Retina (tissue), 1 donor: Measurements from ENCODE around the gene DAPK2.
"Not testable (repeated sequence)": the region's sequence is repeated elsewhere in the genome, so short reads cannot be mapped to it uniquely, and the experiment has no call there.

Source experiments
- DNase-seq: peaks from one replicate; pipeline ENCODE4 v3.0.0-alpha.2; 2016

DAPK2 gene

GRCh38 chr15:64046421-64047153, at the start of gene DAPK2:
Gene DAPK2, minus strand, starts transcription at chr15:64046485. Its CDS starts 6,224 bp downstream, at chr15:64040261.
- DNase-seq: peak; percentile 75

- no peak for DNase-seq
These were observed 49.1 kb upstream of the DAPK2 start for GRCh38 chr15:64095431-64095794.

GRCh38 chr15:64093627-64094417, 47.5 kb upstream of the DAPK2 start, which contains the start of gene CIAO2A:
Gene CIAO2A, minus strand, starts transcription at chr15:64093838. Its CDS starts 70 bp downstream, at chr15:64093768.
- peak; percentile 96 for DNase-seq

GRCh38 chr15:64092864-64093626, 46.8 kb upstream of the DAPK2 start:
- peak; percentile 7 for DNase-seq

- DNase-seq: no peak
These were observed 46.0 kb upstream of the DAPK2 start for GRCh38 chr15:64092075-64092820.

GRCh38 chr15:64090527-64090926, 44.2 kb upstream of the DAPK2 start:
- no peak for DNase-seq

- no peak for DNase-seq
These were observed 43.4 kb upstream of the DAPK2 start for GRCh38 chr15:64089543-64090280.

GRCh38 chr15:64082757-64083156, 36.5 kb upstream of the DAPK2 start:
- DNase-seq: no peak

- not testable (repeated sequence) for DNase-seq
These were observed 27.2 kb upstream of the DAPK2 start for GRCh38 chr15:64073496-64073895.

GRCh38 chr15:64072812-64073211, 26.5 kb upstream of the DAPK2 start:
- DNase-seq: no peak

GRCh38 chr15:64071931-64072765, 25.9 kb upstream of the DAPK2 start:
- no peak for DNase-seq

- no peak for DNase-seq
These were observed 24.9 kb upstream of the DAPK2 start for GRCh38 chr15:64070965-64071851.

- no peak for DNase-seq
These were observed 23.8 kb upstream of the DAPK2 start for GRCh38 chr15:64070106-64070505.

- no peak for DNase-seq
These were observed 21.8 kb upstream of the DAPK2 start for GRCh38 chr15:64068133-64068532.

GRCh38 chr15:64067564-64068030, 21.3 kb upstream of the DAPK2 start:
- DNase-seq: peak; percentile 86

GRCh38 chr15:64066451-64066850, 20.2 kb upstream of the DAPK2 start:
- no peak for DNase-seq

- no peak for DNase-seq
These were observed 14.4 kb upstream of the DAPK2 start for GRCh38 chr15:64060716-64061115.

GRCh38 chr15:64059104-64059503, 12.8 kb upstream of the DAPK2 start:
- DNase-seq: not testable (repeated sequence)

- DNase-seq: no peak
These were observed 12.0 kb upstream of the DAPK2 start for GRCh38 chr15:64058279-64058678.

- DNase-seq: not testable (repeated sequence)
These were observed 7.4 kb upstream of the DAPK2 start for GRCh38 chr15:64053674-64054073.
